Measurements from ENCODE around the gene CACNA2D3.

The CACNA2D3 gene

DNA sequence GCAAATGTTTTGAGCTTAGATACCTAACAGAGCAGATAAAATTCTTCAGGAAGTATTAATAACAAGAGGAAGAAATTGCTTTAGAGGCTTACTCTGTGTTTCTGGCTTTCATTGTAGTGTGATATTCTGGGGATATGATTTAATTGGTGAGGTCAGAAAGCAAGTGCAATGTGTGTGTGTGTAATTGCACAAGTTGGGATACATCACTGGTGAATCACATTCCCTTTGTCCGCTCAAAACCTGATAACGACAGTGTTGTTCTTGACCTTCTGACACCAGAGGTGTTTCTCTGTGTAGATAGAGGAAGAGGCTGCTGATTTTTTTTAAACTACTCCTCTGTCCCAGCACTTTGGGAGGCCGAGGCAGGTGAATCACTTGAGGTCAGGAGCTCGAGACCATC lies 161.1 kb downstream of the CACNA2D3 start:
- DNase-seq: no peak

DNA sequence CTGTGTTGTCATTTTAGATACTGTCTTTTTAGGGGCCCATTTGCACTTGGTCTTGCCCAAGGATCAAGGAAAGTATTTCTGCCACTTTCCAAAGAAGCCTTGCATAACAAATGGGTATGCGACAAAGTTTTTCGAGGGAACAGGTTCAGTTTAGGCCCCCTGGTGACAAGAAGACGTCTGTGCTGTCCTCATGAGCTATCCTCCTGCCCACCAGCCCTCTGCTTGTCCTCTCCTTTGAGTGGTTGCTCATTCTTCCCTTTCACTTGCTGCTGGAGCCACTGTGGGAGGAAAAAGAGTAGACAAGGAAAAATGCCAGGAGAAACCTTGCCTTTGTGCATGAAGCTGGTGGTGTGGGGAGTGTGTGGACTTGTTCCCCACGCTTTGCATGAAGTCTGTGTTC lies 171.9 kb downstream of the CACNA2D3 start:
- DNase-seq: no peak

DNA sequence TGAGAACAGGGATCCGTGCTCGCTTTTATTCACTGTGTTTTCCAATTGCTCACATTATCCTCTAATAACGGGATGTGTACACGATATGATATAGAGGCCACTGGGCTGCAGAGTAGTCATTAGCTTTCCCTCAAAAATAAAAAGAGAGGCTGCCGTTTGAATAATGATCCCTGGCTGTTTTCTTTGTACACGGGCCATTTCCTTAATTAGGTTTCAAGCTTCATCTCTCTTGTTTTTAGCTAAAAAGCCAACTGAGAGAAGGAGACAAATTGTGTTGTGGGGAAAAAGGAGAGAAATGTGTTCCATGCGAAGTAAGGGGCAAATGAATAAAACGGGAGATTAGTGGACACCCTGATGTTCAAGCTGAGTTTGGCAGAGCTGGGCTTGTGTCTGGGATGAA lies 174.2 kb downstream of the CACNA2D3 start:
- DNase-seq: no peak

DNA sequence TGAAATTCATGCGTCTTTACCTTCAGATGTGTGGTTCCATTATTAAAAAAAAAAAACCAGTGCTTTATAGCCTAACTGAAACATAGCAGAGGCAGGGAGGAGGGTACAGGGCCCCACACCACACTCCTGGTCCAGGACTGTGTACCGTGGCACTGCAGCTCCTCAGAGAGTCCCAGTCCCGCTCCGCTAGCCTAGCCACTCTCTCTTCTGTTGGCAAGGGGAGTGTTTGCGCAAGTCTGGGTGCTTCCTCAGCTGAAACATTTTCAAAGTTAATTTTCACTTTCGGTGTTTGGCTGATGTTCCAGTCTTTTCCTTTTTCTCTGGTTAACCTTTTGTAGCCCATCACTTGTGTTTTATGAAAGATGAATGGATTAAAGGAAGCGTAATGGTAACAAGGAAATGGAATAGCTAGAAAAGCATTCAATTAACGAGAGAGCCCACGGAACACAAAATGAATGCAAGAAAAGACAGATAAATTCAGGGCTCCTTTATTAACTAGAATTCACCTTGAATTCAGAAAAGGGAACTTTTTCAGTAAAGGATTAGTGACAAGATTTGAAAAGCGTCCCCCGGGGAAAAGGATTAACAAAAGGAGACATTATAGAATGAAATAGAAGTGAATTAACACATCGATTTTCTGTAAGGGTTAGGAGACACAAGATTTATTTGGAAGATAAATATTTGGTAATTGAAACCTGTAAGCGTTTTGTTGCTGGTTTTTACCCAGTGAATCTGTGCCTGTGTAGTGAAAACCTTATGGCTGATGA lies 177.0 kb downstream of the CACNA2D3 start:
- DNase-seq: no peak

DNA sequence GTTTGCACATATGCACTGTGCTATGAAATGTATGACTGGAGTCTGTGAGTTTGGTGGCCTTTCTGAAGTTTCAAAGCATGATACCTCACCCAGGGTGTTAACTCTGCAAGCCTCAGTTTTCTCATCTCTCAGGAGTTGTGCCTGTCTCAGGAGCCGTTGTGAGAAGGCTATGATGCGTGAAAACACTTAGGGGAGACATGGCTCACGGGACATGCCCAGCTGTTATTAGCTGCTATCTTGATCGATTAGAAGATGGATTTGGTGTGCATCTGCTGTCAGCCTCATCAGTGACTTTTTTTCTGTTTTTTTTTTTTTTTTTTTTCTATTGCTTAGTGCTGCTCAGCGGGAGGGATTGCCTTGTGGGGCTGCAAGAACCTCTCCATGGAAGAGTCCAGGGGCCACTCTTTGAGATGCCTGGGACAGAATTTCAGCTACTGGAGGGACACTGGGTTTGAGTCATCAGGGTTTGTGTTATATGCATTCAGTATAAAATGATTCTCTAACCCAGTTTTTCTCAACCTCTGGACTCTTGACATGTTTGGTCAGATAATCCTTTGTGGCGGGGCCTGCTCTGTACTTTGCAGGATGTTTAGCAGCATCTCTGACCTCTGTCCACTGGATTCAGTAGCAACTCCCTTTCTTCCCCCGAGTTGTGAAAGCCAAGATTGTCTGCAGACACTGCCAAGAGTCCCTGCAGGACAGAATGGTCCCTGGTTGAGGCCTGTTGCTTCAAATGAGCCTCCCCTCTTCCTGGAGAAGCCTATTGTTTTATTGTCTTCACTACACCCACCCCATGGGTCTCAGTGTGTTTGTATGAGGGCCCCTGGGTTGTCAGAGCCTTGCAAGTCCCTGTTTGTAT lies 181.4 kb downstream of the CACNA2D3 start:
- no peak for DNase-seq

DNA sequence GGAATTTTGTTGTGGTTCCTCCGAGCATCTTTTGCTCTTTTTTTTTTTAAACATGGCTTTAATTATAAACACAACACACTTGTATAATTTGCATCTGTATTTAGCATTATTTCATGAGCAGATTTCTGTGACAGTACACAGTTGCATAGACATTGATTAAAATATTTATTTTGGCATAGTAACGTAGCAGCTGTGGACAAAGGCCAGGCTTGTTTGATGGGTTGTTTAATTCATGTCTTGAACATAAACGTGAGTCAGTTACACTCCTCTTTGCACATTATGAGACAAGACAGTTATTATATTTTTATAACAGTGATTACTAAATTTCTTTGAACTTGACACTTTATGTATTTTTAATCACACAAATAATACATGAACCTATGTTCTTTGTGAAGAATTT lies 182.5 kb downstream of the CACNA2D3 start:
- DNase-seq: no peak

DNA sequence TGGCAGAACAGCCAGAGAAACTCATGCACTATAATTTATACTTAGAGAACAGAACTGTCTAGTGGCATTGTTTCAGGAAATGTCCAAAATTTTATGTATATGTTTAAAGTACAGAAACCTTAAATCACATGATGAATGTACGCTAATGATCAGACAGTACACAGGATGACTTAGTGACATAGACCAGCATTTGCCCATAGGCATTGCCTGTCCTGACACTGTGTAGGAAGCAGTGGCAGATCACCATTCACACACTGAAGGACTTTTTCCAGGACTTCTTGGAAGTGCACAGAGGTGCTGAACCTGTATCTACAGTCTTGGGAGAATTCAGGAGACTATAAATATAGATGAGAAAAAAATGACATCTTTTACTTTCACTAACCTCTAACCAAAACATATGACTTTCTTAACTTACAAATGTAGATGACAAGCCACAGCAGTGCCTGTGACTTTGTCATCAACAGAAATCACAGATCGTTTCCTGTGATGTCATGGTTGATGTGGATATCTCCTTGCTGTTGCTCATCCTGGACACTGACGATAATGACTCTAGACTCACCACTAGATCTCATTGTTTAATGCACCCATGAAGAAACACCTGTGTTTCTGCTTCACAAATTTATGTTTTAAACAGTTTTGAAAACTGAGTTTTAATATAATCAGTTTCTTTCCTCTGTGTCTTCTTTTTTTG lies 183.2 kb downstream of the CACNA2D3 start:
- DNase-seq: no peak

GRCh38 chr3:54307566-54308180 lies 185.3 kb downstream of the CACNA2D3 start:
- DNase-seq: no peak

DNA sequence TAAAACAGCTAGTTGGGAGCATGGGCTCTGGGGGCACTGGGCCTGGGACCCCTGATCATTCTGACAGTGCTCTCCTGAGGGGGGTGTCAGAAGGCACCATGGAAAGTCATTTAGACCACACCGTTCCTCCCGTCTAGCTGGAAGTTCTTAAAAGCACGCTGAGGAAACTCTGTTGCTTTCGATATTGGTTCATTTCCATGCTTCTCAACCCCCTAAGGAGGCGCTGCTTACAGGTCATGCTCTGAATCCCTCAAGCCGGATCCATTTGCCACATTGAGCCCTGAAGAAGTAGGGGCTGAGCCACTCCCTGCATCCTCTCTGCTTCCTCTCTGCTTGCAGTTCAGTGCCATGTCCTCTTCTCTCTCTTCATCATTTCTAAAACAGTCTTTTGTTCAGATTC lies 187.2 kb downstream of the CACNA2D3 start:
- DNase-seq: no peak

DNA sequence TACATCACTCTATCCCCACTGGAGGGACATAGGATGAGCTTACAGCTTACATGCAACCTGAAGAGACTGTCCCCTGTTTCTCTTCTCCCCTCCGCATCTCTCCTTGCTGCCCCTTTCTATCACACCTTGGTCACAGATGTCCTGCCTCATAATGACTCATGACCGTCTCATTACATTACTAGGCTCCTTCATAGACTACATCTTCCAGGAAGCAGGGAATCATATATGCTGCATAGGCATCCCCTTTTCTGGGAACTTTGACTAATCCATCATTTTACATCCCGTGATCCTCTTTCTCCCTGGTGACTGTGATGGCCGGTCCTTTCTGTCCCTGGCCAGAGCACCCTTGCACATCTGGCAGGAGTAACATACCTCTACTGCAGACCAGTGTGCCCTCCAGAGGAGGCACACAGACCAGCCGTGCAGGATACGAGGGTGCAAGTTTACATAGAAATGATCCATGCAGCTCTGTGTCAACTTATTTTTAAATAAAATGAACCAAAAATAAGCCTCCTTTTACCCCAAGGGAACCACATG lies 188.9 kb downstream of the CACNA2D3 start:
- no peak for DNase-seq

DNA sequence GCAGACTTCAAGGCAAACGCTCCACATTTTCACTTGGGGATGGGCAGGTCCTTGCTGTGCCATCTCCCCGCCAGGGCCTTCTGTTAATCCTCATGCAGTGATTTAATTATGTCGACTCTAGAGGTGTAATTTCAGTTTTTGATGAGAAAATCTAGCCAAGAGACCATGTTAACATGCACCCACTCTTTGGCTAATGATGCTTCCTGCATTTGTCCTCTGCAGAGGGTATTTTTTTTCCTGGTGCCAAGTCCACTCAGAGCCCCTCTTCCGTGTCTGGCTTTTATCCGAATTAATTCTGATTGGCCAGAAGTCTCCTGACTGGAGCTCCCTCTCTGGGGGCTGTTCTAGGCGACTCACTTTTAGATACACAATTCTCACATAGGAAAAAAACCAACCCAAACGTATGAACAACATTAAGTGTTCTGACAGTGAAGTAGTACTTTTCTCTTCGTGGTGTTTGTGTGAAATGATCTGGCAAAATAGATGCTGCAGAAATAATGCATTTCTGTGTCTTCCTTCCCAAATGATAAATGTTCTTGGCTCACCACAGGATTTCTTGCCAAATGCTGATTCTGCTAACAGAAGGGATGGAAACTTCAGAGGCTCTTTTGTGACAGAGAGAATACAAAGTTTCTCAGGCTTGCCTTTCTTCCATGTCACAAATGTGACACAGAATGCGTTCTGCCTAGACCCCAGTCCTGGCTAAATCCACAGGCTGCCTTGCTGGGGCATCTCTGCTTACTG lies 190.0 kb downstream of the CACNA2D3 start:
- DNase-seq: no peak

DNA sequence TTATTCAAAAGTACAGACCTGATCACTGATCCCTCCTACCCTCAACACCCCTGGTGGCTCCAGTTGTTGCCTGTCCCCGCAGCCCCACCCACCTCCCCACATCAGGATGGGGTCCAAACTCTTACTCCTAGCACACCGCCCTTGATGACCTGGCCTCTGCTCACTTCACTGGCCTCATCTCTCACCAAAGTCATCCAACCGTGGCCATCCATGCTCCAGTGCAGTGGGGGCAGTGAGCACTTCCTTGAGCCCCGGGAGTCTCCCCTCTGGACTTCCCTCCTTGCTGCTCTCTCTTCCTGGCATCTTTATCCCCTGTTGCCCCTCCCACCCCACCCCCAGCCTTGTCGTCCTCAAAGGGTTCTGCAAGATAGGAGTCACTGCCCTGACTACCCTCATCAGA lies 191.1 kb downstream of the CACNA2D3 start:
- DNase-seq: no peak

- no peak for DNase-seq
These were observed 199.2 kb downstream of the CACNA2D3 start for GRCh38 chr3:54321520-54321919.

DNA sequence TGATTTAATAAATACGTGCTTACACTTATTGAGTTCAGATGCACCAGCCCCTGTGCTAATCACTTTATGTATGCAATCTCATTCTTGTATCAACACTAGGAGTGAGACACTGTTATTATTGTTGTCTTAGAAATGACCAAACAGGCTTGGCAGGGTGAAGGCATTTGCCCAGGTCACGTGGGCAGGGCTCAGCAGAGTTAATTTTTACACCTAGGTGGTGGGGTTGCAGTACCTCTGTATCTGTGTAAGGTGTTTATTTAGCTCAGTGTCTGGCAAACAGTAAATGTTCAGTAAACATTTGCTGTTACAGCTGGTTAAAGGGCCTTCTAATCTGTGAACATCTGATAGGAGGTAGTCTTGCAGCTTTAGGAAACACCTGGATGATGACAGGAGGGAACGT lies 200.0 kb downstream of the CACNA2D3 start:
- no peak for DNase-seq

- no peak for DNase-seq
These were observed 201.8 kb downstream of the CACNA2D3 start for GRCh38 chr3:54324103-54324502.

GRCh38 chr3:54326951-54327350 lies 204.6 kb downstream of the CACNA2D3 start:
- DNase-seq: no peak

DNA sequence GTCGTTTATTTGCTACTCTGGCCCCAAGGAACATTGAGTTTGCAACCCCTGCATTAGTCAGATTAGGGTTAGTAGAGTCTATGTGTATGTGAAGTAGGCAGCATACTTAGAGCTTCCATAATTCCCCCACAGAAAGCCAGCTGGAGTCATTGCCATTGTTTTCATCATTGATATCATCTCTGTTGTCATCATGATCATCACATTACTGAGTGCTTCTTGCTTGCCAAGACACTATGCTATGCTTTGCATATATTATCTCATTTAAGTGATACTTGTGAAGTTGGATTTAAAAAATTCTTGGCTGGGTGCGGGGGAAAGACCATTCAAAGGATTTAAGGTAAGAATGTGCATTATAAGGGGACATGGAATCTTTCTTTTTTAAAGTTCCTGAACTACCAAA lies 209.0 kb downstream of the CACNA2D3 start:
- no peak for DNase-seq

DNA sequence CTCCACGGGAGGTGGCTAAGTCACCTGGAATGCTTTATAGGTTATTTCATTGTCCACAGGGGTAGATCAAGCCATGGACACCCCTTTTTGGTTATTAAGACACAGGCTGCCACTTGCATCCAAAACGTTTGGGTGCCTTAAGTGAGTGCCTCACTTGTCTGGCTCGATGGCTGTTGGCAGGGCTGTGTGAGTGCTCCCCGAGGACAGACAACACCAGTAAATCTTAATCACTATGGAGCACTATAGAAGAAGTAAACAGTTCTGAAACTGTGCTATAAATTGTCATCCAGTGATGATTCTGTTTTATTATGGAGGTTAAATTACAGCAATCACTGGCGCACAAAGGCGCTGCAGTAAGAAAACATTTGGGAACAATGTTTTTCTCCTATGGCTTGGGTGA lies 215.5 kb downstream of the CACNA2D3 start:
- no peak for DNase-seq

- no peak for DNase-seq
These were observed 217.3 kb downstream of the CACNA2D3 start for GRCh38 chr3:54339608-54340007.

GRCh38 chr3:54341811-54342210 lies 219.5 kb downstream of the CACNA2D3 start:
- no peak for DNase-seq

DNA sequence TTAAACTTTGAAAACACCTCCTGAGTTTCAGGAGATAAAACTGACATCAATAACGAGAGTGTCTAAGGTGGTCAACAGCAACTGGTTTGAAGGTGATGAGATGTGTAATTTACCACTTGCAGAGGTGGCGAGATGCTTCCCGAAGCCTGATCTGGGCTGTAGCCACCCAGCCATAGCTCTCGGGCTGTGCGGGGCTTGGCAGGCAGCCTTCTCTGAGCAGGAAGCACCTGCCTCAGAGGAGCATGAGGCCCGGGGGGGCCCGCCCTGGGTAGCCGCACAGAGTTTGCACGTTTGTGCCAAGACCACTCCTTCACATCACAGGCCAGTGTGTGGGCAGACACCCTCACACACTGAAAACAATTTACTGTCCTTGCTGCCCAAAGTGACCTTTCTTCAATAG lies 220.3 kb downstream of the CACNA2D3 start:
- DNase-seq: no peak

DNA sequence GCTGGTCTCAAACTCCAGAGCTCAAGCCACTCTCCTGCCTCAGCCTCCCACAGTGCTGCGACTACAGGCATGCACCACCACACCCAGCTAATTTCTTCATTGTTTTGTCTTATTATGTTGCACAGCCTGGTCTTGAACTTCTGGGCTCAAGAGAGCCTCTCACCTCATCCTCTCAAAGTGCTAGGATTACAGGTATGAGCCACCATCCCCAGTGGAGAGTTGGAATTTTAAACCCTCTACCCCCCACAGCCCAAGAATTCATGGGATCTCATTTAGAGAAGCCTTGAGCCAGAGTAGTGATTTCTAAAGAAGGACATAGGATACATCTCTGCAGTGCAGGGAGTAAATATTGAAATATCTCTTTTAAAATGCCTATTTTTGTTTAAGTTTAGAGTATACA lies 221.1 kb downstream of the CACNA2D3 start:
- DNase-seq: no peak

All from activated CD4-positive, CD25-positive, alpha-beta regulatory T cell treated with anti-CD3 and anti-CD28 coated beads, Interleukin-2, amount 50 U/mL, for 72 hours (primary cell).